ENCODE measurements around the gene PHACTR3.

Gene PHACTR3

GRCh38 chr20:59765599-59766177, 161.3 kb downstream of the PHACTR3 start:
- DNase-seq: no peak

GRCh38 chr20:59767656-59768055, 163.3 kb downstream of the PHACTR3 start:
- no peak for DNase-seq

GRCh38 chr20:59770270-59770669, 165.9 kb downstream of the PHACTR3 start:
- no peak for DNase-seq

GRCh38 chr20:59770851-59771250, 166.5 kb downstream of the PHACTR3 start:
- no peak for DNase-seq

- DNase-seq: no peak
These were observed 167.4 kb downstream of the PHACTR3 start for GRCh38 chr20:59771506-59772372.

GRCh38 chr20:59772373-59772705, 168.0 kb downstream of the PHACTR3 start:
- no peak for DNase-seq

- DNase-seq: no peak
These were observed 168.9 kb downstream of the PHACTR3 start for GRCh38 chr20:59772931-59773913.

GRCh38 chr20:59774204-59774641, 169.9 kb downstream of the PHACTR3 start:
- no peak for DNase-seq

- DNase-seq: no peak
These were observed 170.8 kb downstream of the PHACTR3 start for GRCh38 chr20:59774921-59775686.

GRCh38 chr20:59775687-59776055, 171.3 kb downstream of the PHACTR3 start:
- no peak for DNase-seq

GRCh38 chr20:59776059-59776603, 171.8 kb downstream of the PHACTR3 start:
- DNase-seq: no peak

GRCh38 chr20:59776626-59777330, 172.4 kb downstream of the PHACTR3 start:
- no peak for DNase-seq

- no peak for DNase-seq
These were observed 173.0 kb downstream of the PHACTR3 start for GRCh38 chr20:59777331-59777725.

GRCh38 chr20:59777814-59778575, 173.7 kb downstream of the PHACTR3 start:
- no peak for DNase-seq

- no peak for DNase-seq
These were observed 174.4 kb downstream of the PHACTR3 start for GRCh38 chr20:59778615-59779200.

- DNase-seq: no peak
These were observed 175.5 kb downstream of the PHACTR3 start for GRCh38 chr20:59779656-59780380.

GRCh38 chr20:59780494-59781185, 176.3 kb downstream of the PHACTR3 start:
- DNase-seq: no peak

GRCh38 chr20:59781226-59781625, 176.9 kb downstream of the PHACTR3 start:
- no peak for DNase-seq

Data from activated naive CD4-positive, alpha-beta T cell treated with Interleukin-2 at 50 U/mL for 16 hours (primary cell).